ENCODE results near the gene TBC1D5. TPM values are rescaled to one million over a fixed set of nuclear protein-coding genes. Genes with fewer than 3 reads are reported as not detected.
A peak's percentile ranks its signal among the peaks of the same experiment; 100 is the strongest.

TBC1D5 gene
- total RNA-seq, 2 experiments from 2014 or later, result 46.3 to 47.8 TPM

GRCh38 chr3:17260257-17260656 lies 482.2 kb downstream of the TBC1D5 start:
- no peak for TF ChIP-seq CTCF (IDR thresholded peaks at IDR 0.05)
- ChIA-PET CTCF (interaction anchor here (0.5 to 1.1 kb wide), 4 partner anchors 12 to 581 kb away, joined by 3 to 9 read pairs (median 6); no protein-coding TSS in a partner anchor), POLR2A (no interaction called here)
- intact Hi-C loops (cut with micrococcal nuclease), result loop anchor here (2.0 kb wide), 1 partner anchor 153 kb away; no protein-coding TSS in a partner anchor
- H3K4me3 Mint-ChIP-seq, result no peak overlapping the region
- DNase-seq, result no peak
- no peaks in the 10 kb centered on the region for H3K9me3 Mint-ChIP-seq
- ATAC-seq, result no peak
- no peak overlapping the region for H3K27ac Mint-ChIP-seq
- H3K36me3 Mint-ChIP-seq (ENCODE audit: low read depth), result no peaks in the 10 kb centered on the region
- H3K27me3 Mint-ChIP-seq, result no peaks in the 10 kb centered on the region
- no peaks in the 10 kb centered on the region for H3K4me1 Mint-ChIP-seq (ENCODE audit: low read depth)

DNA sequence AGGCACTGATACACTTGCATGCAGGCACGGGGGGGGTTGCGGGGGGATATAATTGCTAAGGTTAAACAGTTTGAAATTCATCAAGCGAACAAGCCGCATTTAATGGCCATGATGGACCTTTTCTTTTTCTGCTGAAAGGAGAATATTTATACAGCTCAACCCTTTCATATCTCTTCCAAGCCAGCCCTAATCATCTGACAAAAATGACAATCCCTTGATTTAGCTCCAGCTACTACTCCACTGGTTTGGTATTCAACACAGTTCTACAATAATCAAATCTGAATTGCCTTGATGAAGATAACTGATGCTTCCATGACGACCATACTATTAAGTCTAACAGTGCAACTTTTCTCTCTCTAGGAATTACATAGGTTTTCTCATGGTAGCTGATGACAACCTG lies 482.7 kb downstream of the TBC1D5 start:
- Mint-ChIP-seq H3K36me3 (ENCODE audit: low read depth) (peaks cover 2% of the 10 kb centered on the region), H3K4me1 (ENCODE audit: low read depth) (no peaks in the 10 kb centered on the region), H3K9me3 (no peaks in the 10 kb centered on the region), H3K27me3 (no peaks in the 10 kb centered on the region), H3K27ac (no peak overlapping the region), H3K4me3 (no peak overlapping the region)
- ATAC-seq (no peak), DNase-seq (no peak)
- intact Hi-C loops (cut with micrococcal nuclease), result loop anchor here (2.0 to 10.0 kb wide), 2 partner anchors 153 to 585 kb away; no protein-coding TSS in a partner anchor
- CTCF ChIA-PET, result interaction anchor here (0.5 to 1.1 kb wide), 5 partner anchors 12 to 581 kb away, joined by 3 to 9 read pairs (median 4); no protein-coding TSS in a partner anchor
- no peak for TF ChIP-seq CTCF (IDR thresholded peaks at IDR 0.05)
- POLR2A ChIA-PET, result no interaction called here

GRCh38 chr3:17258823-17259436 lies 483.5 kb downstream of the TBC1D5 start:
- peak; percentile 73 for TF ChIP-seq CTCF (IDR thresholded peaks at IDR 0.05)
- intact Hi-C loops (cut with micrococcal nuclease), result loop anchor here (10.0 kb wide), 1 partner anchor 586 kb away; no protein-coding TSS in a partner anchor
- CTCF ChIA-PET, result interaction anchor here (0.8 to 2.3 kb wide), 6 partner anchors 13 to 582 kb away, joined by 3 to 19 read pairs (median 6); no protein-coding TSS in a partner anchor

GRCh38 chr3:17257269-17257668 lies 485.2 kb downstream of the TBC1D5 start:
- Mint-ChIP-seq H3K27ac (no peak overlapping the region), H3K27me3 (no peaks in the 10 kb centered on the region), H3K9me3 (no peaks in the 10 kb centered on the region), H3K4me3 (no peak overlapping the region), H3K4me1 (ENCODE audit: low read depth) (no peaks in the 10 kb centered on the region), H3K36me3 (ENCODE audit: low read depth) (peaks cover 3% of the 10 kb centered on the region)
- no peak for TF ChIP-seq CTCF (IDR thresholded peaks at IDR 0.05)
- ATAC-seq (no peak), DNase-seq (no peak)
- POLR2A ChIA-PET, result no interaction called here
- CTCF ChIA-PET, result interaction anchor here (1.2 to 2.3 kb wide), 4 partner anchors 153 to 656 kb away, joined by 3 to 19 read pairs (median 6); no protein-coding TSS in a partner anchor
- intact Hi-C loops (cut with micrococcal nuclease), result loop anchor here (10.0 kb wide), 1 partner anchor 588 kb away; no protein-coding TSS in a partner anchor

More at GRCh38 chr3:17258823-17259436, 483.5 kb downstream of the TBC1D5 start:
- Mint-ChIP-seq H3K36me3 (ENCODE audit: low read depth) (peaks cover 3% of the 10 kb centered on the region), H3K4me3 (no peak overlapping the region), H3K27me3 (no peaks in the 10 kb centered on the region), H3K4me1 (ENCODE audit: low read depth) (no peaks in the 10 kb centered on the region), H3K27ac (no peak overlapping the region), H3K9me3 (no peaks in the 10 kb centered on the region)
- ATAC-seq, result no peak
- DNase-seq, result peak; percentile 21
- POLR2A ChIA-PET, result no interaction called here

DNA sequence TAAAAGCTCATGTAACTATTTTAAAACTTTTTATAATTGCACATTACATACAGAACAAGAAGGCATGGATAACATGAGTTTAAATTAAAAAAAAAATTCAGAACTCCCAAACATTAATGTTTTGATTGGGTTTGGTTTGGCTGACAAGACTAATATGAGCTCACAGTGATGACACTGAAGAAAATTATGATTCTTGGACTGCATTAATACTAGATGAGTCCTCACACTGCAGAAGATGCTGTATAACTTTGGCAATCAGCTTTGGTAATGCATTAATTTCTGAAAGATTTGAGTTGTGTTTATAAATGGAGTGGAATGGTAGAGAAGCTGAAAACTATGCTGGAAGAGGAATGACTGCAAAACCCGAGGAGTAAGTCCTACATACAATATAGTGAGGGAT lies 498.8 kb downstream of the TBC1D5 start:
- no peak overlapping the region for H3K27ac Mint-ChIP-seq
- POLR2A ChIA-PET, result interaction anchor here (0.6 kb wide), 1 partner anchor 34 kb away, joined by 4 read pairs; no protein-coding TSS in a partner anchor
- CTCF ChIA-PET, result interaction anchor here (1.3 kb wide), 1 partner anchor 10 kb away, joined by 3 read pairs; no protein-coding TSS in a partner anchor
- no peak overlapping the region for H3K4me3 Mint-ChIP-seq
- H3K4me1 Mint-ChIP-seq (ENCODE audit: low read depth), result no peaks in the 10 kb centered on the region
- no peaks in the 10 kb centered on the region for H3K27me3 Mint-ChIP-seq
- TF ChIP-seq CTCF (IDR thresholded peaks at IDR 0.05), result no peak
- ATAC-seq (no peak), DNase-seq (no peak)
- H3K36me3 Mint-ChIP-seq (ENCODE audit: low read depth), result no peaks in the 10 kb centered on the region
- intact Hi-C loops (cut with micrococcal nuclease), result no loop called here
- no peaks in the 10 kb centered on the region for H3K9me3 Mint-ChIP-seq
